GM18951 (cell line): Measurements from ENCODE around the gene HOXA10.

Source experiments
- POLR2A ChIP-seq: IDR thresholded peaks from 4 replicates; pipeline ENCODE4 v1.6.1; 2011; ENCODE audit warnings: mild to moderate bottlenecking; ENCODE audit not compliant: insufficient read length, insufficient read depth; ENCODE audit errors: extremely low read depth
- in situ Hi-C: fragments of 300-500 bp; cut with MboI; formaldehyde crosslinking; loops from one replicate; pipeline ENCODE4 v1.12.0; 2022; ENCODE audit warnings: low sequenced_read_pairs, mixed read lengths, inconsistent platforms; ENCODE audit not compliant: unreplicated experiment

The HOXA10 gene

DNA sequence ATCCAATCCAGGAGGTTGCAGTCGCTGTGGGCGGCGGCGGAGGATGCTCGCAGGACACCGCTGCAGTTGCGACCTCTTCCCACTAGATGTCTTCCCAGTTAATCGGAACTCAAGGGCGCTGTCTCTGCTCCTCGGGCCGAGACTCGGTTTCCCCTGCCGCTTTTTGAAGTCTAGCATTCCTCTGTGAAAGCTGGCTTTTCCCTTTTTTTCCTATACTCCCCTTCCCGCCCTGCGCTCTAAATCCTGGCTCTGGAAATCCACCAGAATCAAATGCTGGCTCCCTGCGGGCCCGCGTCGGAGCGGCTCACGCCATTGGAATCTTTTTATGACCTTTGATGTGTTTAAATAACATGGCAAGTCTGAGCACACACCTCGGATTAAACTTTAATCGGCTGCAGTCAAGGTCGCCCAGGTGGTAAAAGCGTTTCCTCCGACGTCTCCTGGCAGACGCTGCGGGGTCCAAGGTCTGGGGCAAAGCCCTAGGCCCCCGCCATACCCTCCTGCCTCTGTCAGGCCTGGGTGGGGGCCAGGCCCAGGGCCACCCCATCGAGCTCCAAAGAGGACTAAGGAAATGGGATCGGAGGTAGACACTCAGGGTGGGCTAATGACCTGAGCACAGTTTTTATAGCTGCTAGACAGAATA lies 36.4 kb upstream of the HOXA10 start:
- TF ChIP-seq POLR2A: no peak
- in situ Hi-C loops: loop anchor here (25.0 kb wide), 1 partner anchor 352 kb away; no protein-coding TSS in a partner anchor

DNA sequence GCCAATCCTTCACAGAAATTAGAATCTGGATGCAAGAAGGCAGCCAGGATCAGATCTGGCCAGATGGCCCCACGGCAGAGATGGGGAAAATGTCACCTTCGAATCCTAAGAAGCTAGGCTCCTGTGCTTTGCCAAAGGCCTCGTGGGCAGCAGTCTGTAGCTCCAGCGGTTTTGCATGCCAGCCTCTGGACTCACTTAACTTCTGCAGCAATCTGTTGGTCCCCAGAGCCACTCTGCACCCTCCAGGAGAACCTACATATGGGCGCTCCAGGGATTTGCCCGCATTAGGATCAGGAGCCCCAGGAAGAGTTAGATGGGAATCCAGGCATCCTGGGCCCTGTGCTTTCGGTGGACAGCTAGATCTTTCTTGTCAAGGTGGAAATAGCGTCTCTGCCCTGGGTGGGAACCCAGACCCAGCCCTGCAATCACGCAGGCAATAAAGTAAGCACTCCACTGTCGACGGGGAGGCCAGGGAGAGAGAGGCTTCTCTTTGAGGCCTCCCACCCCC lies 35.9 kb upstream of the HOXA10 start:
- no peak for TF ChIP-seq POLR2A
- in situ Hi-C loops: loop anchor here (10.0 to 25.0 kb wide), 2 partner anchors 352 to 715 kb away; no protein-coding TSS in a partner anchor

DNA sequence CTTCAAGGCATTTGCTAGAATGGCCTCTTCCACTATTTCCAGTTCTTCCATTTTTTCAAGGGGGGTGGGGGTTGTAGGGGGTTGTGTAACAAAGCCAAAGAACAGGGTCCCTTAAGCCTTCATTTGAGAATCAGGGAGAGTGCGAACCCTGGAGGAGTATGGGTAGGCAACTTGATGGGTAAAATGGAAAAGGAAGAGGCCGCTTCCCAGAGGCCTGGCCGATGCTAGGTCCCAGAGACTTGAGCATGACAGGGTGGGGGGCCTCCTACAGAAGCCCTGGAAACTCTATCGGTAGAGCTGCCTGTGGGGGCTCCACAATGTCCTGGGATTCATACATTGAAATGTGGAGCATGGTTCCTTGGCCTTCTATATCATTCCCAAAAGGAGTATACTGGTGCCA lies 34.9 kb upstream of the HOXA10 start:
- in situ Hi-C loops: loop anchor here (10.0 to 25.0 kb wide), 2 partner anchors 353 to 716 kb away; no protein-coding TSS in a partner anchor
- no peak for TF ChIP-seq POLR2A

DNA sequence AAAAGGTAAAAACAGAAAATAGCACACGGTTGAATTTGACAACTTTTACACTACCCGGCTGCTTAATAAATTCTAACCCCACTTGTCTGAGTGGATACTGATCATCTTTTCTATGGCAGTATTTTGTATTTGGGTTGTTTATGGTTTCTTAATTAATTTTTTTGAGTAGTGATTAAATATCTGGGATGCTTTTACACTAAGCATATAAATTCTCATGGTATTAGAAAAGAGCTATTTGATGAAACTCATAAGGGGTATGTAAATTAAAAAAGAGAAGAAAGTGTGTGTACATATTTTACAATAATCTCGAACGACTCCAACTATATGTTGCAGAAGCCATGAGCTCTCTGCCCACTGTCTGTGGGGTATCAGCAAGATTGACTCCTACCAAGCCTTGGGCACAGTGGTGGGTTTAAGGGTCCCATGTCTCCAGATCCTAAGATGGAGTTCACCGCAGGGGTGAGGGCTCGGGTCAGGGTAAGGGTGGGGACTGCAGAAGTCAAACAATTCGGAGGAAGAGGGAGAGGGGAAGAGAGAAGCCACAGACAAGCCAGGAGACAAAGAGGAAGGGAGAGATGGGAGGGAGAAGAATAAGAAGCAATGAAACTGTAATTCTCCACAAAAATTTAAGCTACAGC lies 33.3 kb upstream of the HOXA10 start:
- TF ChIP-seq POLR2A: no peak
- in situ Hi-C loops: loop anchor here (10.0 to 25.0 kb wide), 2 partner anchors 355 to 717 kb away; no protein-coding TSS in a partner anchor

DNA sequence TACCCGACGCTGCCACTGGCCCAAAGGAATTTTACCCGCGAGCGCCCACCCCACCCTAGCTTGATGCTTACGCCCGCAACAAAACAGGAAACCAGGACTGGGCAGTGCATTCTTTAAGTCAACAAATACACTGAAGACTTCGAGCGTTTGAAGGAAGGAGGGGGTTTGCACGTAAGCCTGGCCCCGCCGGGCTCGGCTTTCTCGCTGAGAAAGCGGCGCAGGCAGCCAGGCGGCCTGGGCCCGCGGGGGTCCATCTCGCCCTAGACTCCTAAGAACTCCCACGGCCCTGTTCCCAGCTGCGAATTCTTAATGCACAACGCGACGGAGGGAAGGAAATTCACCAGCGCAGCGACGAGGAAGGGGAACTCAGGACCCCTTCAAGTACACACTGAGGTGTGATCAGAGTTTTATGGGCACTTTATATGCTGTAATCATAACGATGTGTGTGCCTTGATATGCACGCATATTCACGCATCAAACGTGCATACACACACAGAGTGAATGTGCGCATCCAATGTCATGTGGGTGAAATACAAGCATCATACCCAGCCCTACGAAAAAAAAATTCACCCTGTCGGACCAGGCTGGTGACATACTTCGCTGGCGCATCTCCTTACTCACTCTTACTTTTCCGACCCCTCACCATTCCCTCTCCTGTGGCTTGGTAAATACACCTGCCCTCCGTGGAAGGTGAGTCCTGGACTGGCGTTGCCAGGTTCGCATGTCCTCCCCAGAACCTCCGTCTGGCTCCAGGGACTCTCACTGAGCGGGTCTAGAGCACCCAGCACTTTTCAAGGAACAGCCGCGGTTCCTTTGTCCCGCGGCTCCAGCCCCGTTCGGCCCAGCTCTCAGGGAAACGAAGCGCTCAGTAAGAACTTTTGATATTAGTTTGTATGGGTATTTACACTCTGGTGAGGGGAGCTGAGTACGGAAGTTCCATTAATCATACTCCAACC lies 31.5 kb upstream of the HOXA10 start:
- TF ChIP-seq POLR2A: no peak
- in situ Hi-C loops: loop anchor here (10.0 to 25.0 kb wide), 2 partner anchors 357 to 719 kb away; no protein-coding TSS in a partner anchor

DNA sequence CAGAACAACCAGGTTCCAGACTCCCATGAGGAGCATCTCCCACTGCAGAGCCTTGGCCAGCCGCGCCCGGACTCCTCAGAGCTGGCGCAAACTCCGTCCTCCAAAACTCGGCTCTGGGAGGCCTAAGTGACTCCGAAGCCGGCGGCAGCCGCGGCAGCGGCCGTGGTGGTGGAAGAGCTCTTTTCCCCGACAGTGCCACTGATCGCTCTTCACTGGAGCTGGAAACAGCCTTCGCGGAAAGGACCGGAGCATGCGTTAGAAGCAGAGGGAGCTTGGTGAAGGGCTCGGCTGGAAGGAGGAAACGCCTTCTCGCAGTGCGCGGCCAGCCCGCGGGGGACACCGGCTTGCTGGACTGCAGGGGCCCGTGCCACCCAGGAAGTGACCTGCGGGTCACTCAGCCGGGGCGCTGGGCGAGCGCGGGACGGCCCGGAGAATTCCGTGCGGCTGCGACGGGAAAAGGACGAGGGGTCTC lies 30.8 kb upstream of the HOXA10 start:
- TF ChIP-seq POLR2A: no peak
- in situ Hi-C loops: loop anchor here (10.0 to 25.0 kb wide), 2 partner anchors 357 to 720 kb away; no protein-coding TSS in a partner anchor

DNA sequence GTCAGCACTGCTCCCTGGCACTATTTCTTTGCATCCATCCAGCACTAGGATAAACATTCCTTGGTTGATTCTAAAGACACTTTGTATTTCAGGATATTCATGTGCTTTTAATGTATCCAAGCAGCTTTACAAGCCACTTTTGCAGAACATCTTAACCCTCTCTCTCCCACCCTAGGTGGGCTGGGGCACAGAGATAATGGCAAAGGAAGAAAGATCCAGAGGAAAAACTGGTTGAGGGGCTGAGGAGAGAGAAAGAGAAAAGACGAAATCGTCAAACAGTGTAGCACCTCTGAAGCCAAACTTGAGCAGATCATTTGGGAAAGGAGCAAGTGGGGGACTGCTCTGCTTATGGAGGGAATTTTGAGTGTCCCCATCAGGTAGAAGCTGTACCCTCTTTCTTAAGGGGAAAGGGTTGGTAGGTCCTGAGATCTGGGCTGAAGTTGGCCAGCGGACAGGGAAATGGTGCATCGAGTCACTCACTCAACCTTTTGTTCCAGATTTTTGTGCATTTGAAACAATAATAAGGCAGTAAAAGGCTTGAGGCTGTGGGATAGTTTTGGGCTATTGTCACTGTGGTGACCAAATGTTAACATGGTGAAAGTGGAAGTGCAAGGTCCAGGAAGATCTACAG lies 30.0 kb upstream of the HOXA10 start:
- TF ChIP-seq POLR2A: no peak
- in situ Hi-C loops: loop anchor here (10.0 to 25.0 kb wide), 2 partner anchors 358 to 721 kb away; no protein-coding TSS in a partner anchor

DNA sequence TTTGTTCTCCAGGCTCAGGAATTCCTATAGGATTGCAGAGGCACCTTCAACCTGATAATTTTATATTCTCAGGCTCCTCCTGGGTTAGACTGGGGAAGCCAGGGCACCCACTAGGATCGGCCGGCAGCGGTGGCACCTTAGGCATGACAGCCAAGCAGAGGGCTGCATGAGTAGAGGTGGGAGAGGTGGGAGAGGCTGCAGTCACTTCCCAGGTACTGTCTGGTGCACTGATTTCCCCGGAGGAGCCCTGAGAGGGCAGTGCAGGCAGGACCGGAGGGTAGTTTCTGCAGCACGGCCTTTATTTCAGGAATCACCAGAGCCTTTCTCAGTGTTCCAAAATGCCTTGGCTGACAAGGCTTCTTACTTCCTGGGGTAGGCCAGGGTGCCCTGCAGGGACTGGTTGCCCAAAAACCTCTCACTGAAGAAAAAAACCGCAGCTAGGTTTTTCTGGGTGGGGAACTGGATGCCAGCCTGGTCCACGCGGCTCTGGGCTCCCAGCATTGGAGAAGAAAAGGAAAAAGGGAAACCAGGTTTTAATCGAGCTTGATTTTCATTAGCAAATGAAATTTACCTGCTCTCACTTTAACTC lies 29.3 kb upstream of the HOXA10 start:
- in situ Hi-C loops: loop anchor here (10.0 to 25.0 kb wide), 2 partner anchors 359 to 721 kb away; no protein-coding TSS in a partner anchor
- no peak for TF ChIP-seq POLR2A

DNA sequence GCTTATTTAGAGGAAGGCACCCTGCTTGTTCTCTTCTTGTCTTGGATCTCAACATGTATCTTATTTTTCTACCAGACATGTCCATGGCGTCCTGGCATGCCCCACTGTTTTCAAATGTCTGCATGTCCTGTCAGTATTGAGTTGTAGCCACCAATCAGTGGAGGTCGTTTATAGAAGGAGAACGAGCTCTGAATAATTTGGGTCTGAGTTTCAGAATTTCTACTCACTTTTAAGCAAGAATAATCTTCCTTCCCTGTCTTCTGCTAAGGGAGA lies 28.7 kb upstream of the HOXA10 start:
- in situ Hi-C loops: loop anchor here (10.0 to 25.0 kb wide), 2 partner anchors 360 to 722 kb away; no protein-coding TSS in a partner anchor
- no peak for TF ChIP-seq POLR2A

DNA sequence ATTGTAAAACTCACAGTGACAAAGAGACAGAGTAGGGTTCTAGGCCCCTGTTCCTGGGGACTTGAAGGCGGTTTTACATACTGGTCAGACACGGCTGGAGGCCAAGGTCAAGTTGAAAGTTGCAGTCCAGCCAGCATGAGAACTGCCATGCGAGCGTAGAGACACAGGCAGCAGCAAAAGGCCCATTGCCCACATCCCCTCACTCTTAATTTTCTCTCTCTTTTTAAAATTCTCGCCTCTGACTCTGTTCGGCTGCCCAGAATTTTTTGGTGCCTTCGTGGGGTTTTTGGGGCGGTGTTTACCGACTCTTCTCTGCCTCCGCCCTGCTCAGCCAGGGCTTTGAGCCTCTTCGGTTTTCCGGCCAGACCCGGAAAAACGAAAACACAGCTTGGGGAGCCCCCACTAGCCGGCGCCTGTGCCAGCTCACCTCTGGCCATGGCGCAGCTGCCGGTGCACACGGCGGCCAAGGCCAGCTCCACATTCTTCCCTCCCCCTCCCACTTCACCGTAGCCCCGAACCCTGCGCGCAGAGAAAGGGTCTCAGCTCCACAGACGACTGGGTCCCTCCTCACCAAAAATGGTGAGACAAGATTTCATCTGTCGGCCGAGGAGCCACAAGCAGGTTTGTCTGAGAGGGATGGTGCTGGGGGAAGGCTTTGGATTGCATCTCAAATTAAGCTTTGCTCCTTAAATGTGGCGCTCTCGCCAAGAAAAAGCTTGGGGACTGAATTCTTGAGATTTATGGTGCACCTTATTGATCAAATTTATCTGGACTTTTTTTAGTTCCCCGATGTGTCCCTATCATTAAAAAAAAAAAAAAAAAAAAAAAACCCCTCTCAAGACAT lies 28.1 kb upstream of the HOXA10 start:
- TF ChIP-seq POLR2A: no peak
- in situ Hi-C loops: loop anchor here (10.0 to 25.0 kb wide), 2 partner anchors 360 to 723 kb away; no protein-coding TSS in a partner anchor

DNA sequence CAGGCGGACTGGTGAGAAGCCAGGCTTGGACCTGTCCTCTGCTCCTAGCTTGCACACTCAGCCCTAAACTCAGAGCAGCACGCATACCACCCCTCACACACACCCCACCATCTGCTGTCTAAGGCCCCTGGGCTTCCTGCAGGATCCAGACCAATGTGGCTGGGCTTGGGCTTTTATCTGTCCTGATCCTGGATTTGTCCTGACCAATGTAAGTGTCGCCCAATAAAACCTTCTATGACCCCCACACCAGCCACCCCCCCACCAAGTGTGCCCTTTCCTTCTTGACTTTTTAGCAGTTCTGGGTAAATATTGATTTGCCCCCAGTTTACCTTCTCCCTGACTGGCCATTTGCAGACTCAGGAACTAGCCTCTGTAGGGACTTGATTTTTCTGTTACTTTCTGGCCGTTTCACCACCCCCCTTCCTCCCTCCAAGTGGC lies 27.5 kb upstream of the HOXA10 start:
- no peak for TF ChIP-seq POLR2A
- in situ Hi-C loops: loop anchor here (10.0 to 25.0 kb wide), 2 partner anchors 361 to 723 kb away; no protein-coding TSS in a partner anchor
